Spleen (tissue), 11 donors: ENCODE measurements around the gene ARHGAP24. TPM values are rescaled to one million over a fixed set of nuclear protein-coding genes. Genes with fewer than 3 reads are reported as not detected.
"Not testable (repeated sequence)": the region's sequence is repeated elsewhere in the genome, so short reads cannot be mapped to it uniquely, and the experiment has no call there.

Experiments used
- DNase-seq: peaks from one replicate; pipeline ENCODE4 v3.0.0-alpha.2; 2020
- H3K27ac ChIP-seq, 8 donors: fragments of 200-600 bp; sonication (generic) in 7 of 8; 1 replicate in 4 of 8; 2 replicates in 4 of 8; pipeline versions ENCODE4 v1.5.0 to v1.8.0; 2016 to 2021; ENCODE audit warnings: inconsistent platforms in 4 of 8, mild to moderate bottlenecking in 4 of 8, moderate library complexity in 1 of 8
- H3K27me3 ChIP-seq, 7 donors: fragments of 200-600 bp; sonication (generic) in 6 of 7; replicated peaks in 1 of 7; 1 replicate in 4 of 7; 2 replicates in 3 of 7; pipeline versions ENCODE4 v1.5.0 to v1.8.0; 2016 to 2021; ENCODE audit warnings: inconsistent platforms in 3 of 7, mild to moderate bottlenecking in 1 of 7
- H3K36me3 ChIP-seq, 6 donors: fragments of 200-600 bp; sonication (generic) in 5 of 6; 1 replicate in 4 of 6; 2 replicates in 2 of 6; pipeline versions ENCODE4 v1.5.0 to v1.8.0; 2016 to 2021; ENCODE audit warnings: inconsistent platforms in 2 of 6
- H3K4me1 ChIP-seq, 6 donors: fragments of 200-600 bp; sonication (generic) in 5 of 6; 1 replicate in 3 of 6; 2 replicates in 3 of 6; pipeline versions ENCODE4 v1.5.0 to v1.8.0; 2016 to 2021; ENCODE audit warnings: inconsistent platforms in 3 of 6
- H3K4me3 ChIP-seq, 8 donors: fragments of 200-600 bp; sonication (generic) in 7 of 8; 1 replicate in 4 of 8; 2 replicates in 4 of 8; pipeline versions ENCODE4 v1.5.0 to v1.8.0; 2016 to 2021; ENCODE audit warnings: inconsistent platforms in 4 of 8, mild to moderate bottlenecking in 4 of 8, moderate library complexity in 2 of 8
- H3K9me3 ChIP-seq, 8 donors: fragments of 200-600 bp; sonication (generic) in 7 of 8; 1 replicate in 4 of 8; 2 replicates in 4 of 8; pipeline versions ENCODE4 v1.5.0 to v1.8.0; 2016 to 2021; ENCODE audit warnings: inconsistent platforms in 4 of 8
- CTCF ChIP-seq, 11 experiments: fragments of 200-600 bp in 7 of 11; fragments of 450-650 bp in 4 of 11; sonication (generic) in 4 of 11; IDR thresholded peaks in 8 of 11; conservative IDR thresholded peaks in 3 of 11; 1 replicate in 7 of 11; 2 replicates in 4 of 11; pipeline versions ENCODE4 v1.4.0 to v1.8.0; 2016 to 2021; ENCODE audit warnings: antibody characterized with exemption in 11 of 11, inconsistent platforms in 4 of 11, mild to moderate bottlenecking in 1 of 11
- POLR2A ChIP-seq, 3 donors: fragments of 450-650 bp; IDR thresholded peaks; one replicate each; pipeline ENCODE4 v1.5.1; 2017; ENCODE audit warnings: antibody characterized with exemption in 3 of 3, mild to moderate bottlenecking in 1 of 3
- POLR2AphosphoS5 ChIP-seq, 3 donors: sonication (generic); formaldehyde crosslinking; IDR thresholded peaks; one replicate each; pipeline ENCODE4 v1.5.1; 2017; ENCODE audit warnings: antibody characterized with exemption in 3 of 3
- WGBS, 5 donors: extraction: QIAGEN DNeasy Blood & Tissue Kit in 3 of 5; methylation state at CpG; one replicate each; pipeline versions ENCODE4 v1.1.5 to v1.1.7; 2013 to 2018; 5-methylcytosine and 5-hydroxymethylcytosine counted together
- intact Hi-C: fragments of 100-400 bp; cut with DNase I; formaldehyde crosslinking; loops from one replicate; pipeline ENCODE4 v1.15.0; 2023; ENCODE audit warnings: low total_unique reads
- polyA plus RNA-seq, 3 donors: library from polyadenylated mRNA; stranded (reverse); fragments of 200-250 nt; gene quantifications; one replicate each; pipeline ENCODE4 v1.2.1, GENCODE V29; 2013
- total RNA-seq, 7 donors: library from RNA; depleted of rRNA in 3 of 7; stranded (reverse); fragments of >200 nt in 3 of 7; fragmentation: NEBNext Ultra II Directional in 4 of 7; extraction: Animal tissue kit (Norgen Biotek cat#: 25700) in 4 of 7; gene quantifications; one replicate each; pipeline versions ENCODE4 v1.1.0 to v1.2.1, GENCODE V29; 2016 to 2021
- donor health status: healthy with polysubstance abuse.
- donor health status: DM: no; HTN: no; CAD: no; lungs with moderate emphysema.
- donor health status: DM: no; HTN: no; CAD: no.
- donor health status: Bipolar disorder and iron deficiency.
- donor health status: healthy.
- donor health status: DM: no; HTN: no; CAD: no.
- donor health status: DM: yes; HTN: yes; CAD: no.

ARHGAP24 gene
- total and polyA plus RNA-seq, 10 donors: 23.1 to 199 (median 130) TPM

GRCh38 chr4:85812776-85813175 lies 337.8 kb downstream of the ARHGAP24 start:
- Histone ChIP-seq H3K36me3 (peaks cover 0 to 10% (median 0%) of the 10 kb centered on the region in 6 donors), H3K27me3 (no peaks in the 10 kb centered on the region), H3K27ac (no peak overlapping the region), H3K9me3 (no peaks in the 10 kb centered on the region), H3K4me1 (peaks cover 0 to under 1% (median 0%) of the 10 kb centered on the region in 6 donors), H3K4me3 (no peak overlapping the region)
- intact Hi-C loops: no loop called here
- TF ChIP-seq CTCF (IDR thresholded peaks at IDR 0.05 in 8 of 11, conservative IDR thresholded peaks at IDR 0.05 in 3 of 11) (no peak), POLR2A (IDR thresholded peaks at IDR 0.05) (no peak), POLR2AphosphoS5 (IDR thresholded peaks at IDR 0.05) (no peak)
- 84 to 91% (median 84%) methylated on average over 4 of the region's 4 CpGs for WGBS, 5 donors
- no peak for DNase-seq

- Histone ChIP-seq H3K4me1 (peaks cover 0 to 12% (median 0%) of the 10 kb centered on the region in 6 donors), H3K27me3 (no peaks in the 10 kb centered on the region), H3K9me3 (peaks cover 0 to 10% (median 8%) of the 10 kb centered on the region in 8 donors), H3K27ac (no peak overlapping the region), H3K36me3 (peaks cover 0 to 20% (median 0%) of the 10 kb centered on the region in 6 donors), H3K4me3 (no peak overlapping the region)
- TF ChIP-seq POLR2A (IDR thresholded peaks at IDR 0.05) (no peak), POLR2AphosphoS5 (IDR thresholded peaks at IDR 0.05) (no peak), CTCF (IDR thresholded peaks at IDR 0.05 in 8 of 11, conservative IDR thresholded peaks at IDR 0.05 in 3 of 11) (no peak)
- no peak for DNase-seq
- intact Hi-C loops: no loop called here
- WGBS, 5 donors: 83 to 94% (median 89%) methylated on average over 7 of the region's 7 CpGs
These were observed 341.0 kb downstream of the ARHGAP24 start for GRCh38 chr4:85815796-85816459.

- H3K36me3 ChIP-seq: peaks cover 0 to 16% (median 0%) of the 10 kb centered on the region in 6 donors
- peaks cover 3 to 26% (median 11%) of the 10 kb centered on the region in 6 donors for H3K4me1 ChIP-seq
- H3K27ac ChIP-seq: no peak overlapping the region
- no peak for DNase-seq
- H3K27me3 ChIP-seq: no peaks in the 10 kb centered on the region
- no peak for TF ChIP-seq CTCF (IDR thresholded peaks at IDR 0.05 in 8 of 11, conservative IDR thresholded peaks at IDR 0.05 in 3 of 11)
- TF ChIP-seq POLR2A (IDR thresholded peaks at IDR 0.05): no peak
- TF ChIP-seq POLR2AphosphoS5 (IDR thresholded peaks at IDR 0.05): no peak
- H3K9me3 ChIP-seq: peaks cover 0 to 10% (median 8%) of the 10 kb centered on the region in 8 donors
- intact Hi-C loops: no loop called here
- H3K4me3 ChIP-seq: no peak overlapping the region
- WGBS, 5 donors: 19 to 40% (median 23%) methylated on average over 3 of the region's 3 CpGs
These were observed 343.8 kb downstream of the ARHGAP24 start for GRCh38 chr4:85818700-85819099.

- H3K27me3 ChIP-seq, H3K4me3 ChIP-seq, intact Hi-C loops, DNase-seq, H3K36me3 ChIP-seq, H3K27ac ChIP-seq: not testable (repeated sequence)
- peaks cover 0 to 10% (median 8%) of the 10 kb centered on the region in 8 donors for H3K9me3 ChIP-seq
- peaks cover 8 to 40% (median 17%) of the 10 kb centered on the region in 6 donors for H3K4me1 ChIP-seq
These were observed 345.2 kb downstream of the ARHGAP24 start for GRCh38 chr4:85820101-85820500.
